DND-41 (cell line): ENCODE measurements around the gene GRK1.

Experiments used
- CTCF ChIP-seq: IDR thresholded peaks from 2 replicates; pipeline ENCODE4 v1.5.1; 2012; ENCODE audit warnings: borderline replicate concordance, low read length, moderate library complexity, mild to moderate bottlenecking; ENCODE audit not compliant: poor library complexity, severe bottlenecking; ENCODE audit errors: extremely low read depth
- EZH2 ChIP-seq: IDR thresholded peaks from 3 replicates; pipeline ENCODE4 v1.6.1; 2012; ENCODE audit warnings: borderline replicate concordance, low read depth, mild to moderate bottlenecking, moderate library complexity, low read length, inconsistent platforms; ENCODE audit not compliant: severe bottlenecking

DNA sequence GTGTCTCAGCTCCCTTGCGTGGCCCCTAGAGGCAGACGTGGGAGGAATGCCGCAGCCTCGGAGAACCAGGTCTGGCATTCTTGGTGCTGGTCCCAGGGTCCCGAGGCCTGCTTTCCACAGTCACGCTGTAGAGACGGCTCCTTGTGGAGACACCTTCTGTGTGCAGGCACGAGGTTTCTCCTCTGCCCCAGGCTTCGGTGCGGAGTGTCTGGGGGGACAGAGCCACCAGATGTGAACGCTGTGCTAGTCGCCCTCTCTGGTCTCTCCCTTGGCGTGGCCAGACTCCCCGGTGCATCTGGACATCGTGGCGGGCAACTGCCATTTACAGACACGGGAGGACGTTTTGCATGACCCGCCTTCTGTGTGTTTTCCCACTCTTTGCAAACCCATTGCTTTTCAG, 84.5 kb downstream of the GRK1 start:
- TF ChIP-seq CTCF = no peak
- TF ChIP-seq EZH2 = no peak
